B cell (primary cell): ENCODE measurements around the gene TM4SF20. TPM values are rescaled to one million over a fixed set of nuclear protein-coding genes. Genes with fewer than 3 reads are reported as not detected.

ENCODE experiments used
- ATAC-seq: fragments of 200-7000 bp; cut with Tn5 transposase; one replicate; pipeline ENCODE4 v1.10.0; 2021; ENCODE audit warnings: low read depth, mild to moderate bottlenecking, moderate number of reproducible peaks, moderate library complexity
- CTCF ChIA-PET: fragments of 350-600 bp; sonication (Branson Sonifier 250); formaldehyde crosslinking; loops from one replicate; lab custom pipeline; 2021; ENCODE audit warnings: antibody characterized with exemption, inconsistent platforms; lab: Charles Lee
- POLR2A ChIA-PET: fragments of 350-600 bp; sonication (Branson Sonifier 250); formaldehyde crosslinking; loops from one replicate; lab custom pipeline; 2021; ENCODE audit warnings: antibody characterized with exemption; lab: Charles Lee
- DNase-seq: peaks from one replicate; pipeline ENCODE4 v3.0.0; 2013
- H2AFZ ChIP-seq: 2 replicates; pipeline ENCODE4 v1.6.1; 2012; ENCODE audit warnings: mild to moderate bottlenecking, low read depth, low read length; ENCODE audit not compliant: insufficient read depth, poor library complexity, severe bottlenecking
- H3K27ac ChIP-seq, 2 donors: 1 replicate in 1 of 2; 2 replicates in 1 of 2; pipeline ENCODE4 v1.5.1; 2012 to 2013; ENCODE audit warnings: low read length in 2 of 2, mild to moderate bottlenecking in 2 of 2, moderate library complexity in 1 of 2
- H3K27me3 ChIP-seq, 4 experiments: fragments of 200-600 bp in 1 of 4; sonication (generic) in 1 of 4; replicated peaks in 1 of 4; 1 replicate in 2 of 4; 2 replicates in 2 of 4; pipeline versions ENCODE4 v1.6.1 to v1.7.0; 2013 to 2016; ENCODE audit warnings: low read length in 3 of 4, mild to moderate bottlenecking in 2 of 4, mixed read lengths in 1 of 4, moderate library complexity in 1 of 4; ENCODE audit not compliant: insufficient read depth in 4 of 4, control insufficient read depth in 3 of 4; ENCODE audit errors: control extremely low read depth in 1 of 4
- H3K36me3 ChIP-seq, 2 experiments: replicated peaks in 1 of 2; 1 replicate in 1 of 2; 2 replicates in 1 of 2; pipeline versions ENCODE4 v1.6.1 to v1.7.1; 2013; ENCODE audit warnings: low read length in 1 of 2; ENCODE audit not compliant: insufficient read depth in 2 of 2, control insufficient read depth in 1 of 2; ENCODE audit errors: control extremely low read depth in 1 of 2, extremely low read depth in 1 of 2
- H3K4me1 ChIP-seq, 2 donors: fragments of 200-600 bp in 1 of 2; sonication (generic) in 1 of 2; 1 replicate in 1 of 2; 2 replicates in 1 of 2; pipeline versions ENCODE4 v1.5.1 to v1.6.1; 2013 to 2017; ENCODE audit warnings: low read length in 2 of 2; ENCODE audit not compliant: control insufficient read depth in 2 of 2, insufficient read depth in 2 of 2
- H3K4me2 ChIP-seq: replicated peaks from 2 replicates; pipeline ENCODE3; 2012; ENCODE audit warnings: mild to moderate bottlenecking, low read depth, low read length; ENCODE audit not compliant: poor library complexity, severe bottlenecking
- H3K4me3 ChIP-seq, 5 experiments: fragments of 200-600 bp in 1 of 5; sonication (generic) in 1 of 5; 1 replicate in 3 of 5; 2 replicates in 2 of 5; pipeline versions ENCODE4 v1.5.1 to v1.7.0; 2011 to 2016; ENCODE audit warnings: low read length in 4 of 5, mild to moderate bottlenecking in 4 of 5, low read depth in 2 of 5, control low read depth in 1 of 5, moderate library complexity in 1 of 5; ENCODE audit not compliant: insufficient read depth in 1 of 5; ENCODE audit errors: control extremely low read depth in 1 of 5, extremely low read depth in 1 of 5
- H3K79me2 ChIP-seq: fragments of 200-600 bp; sonication (generic); one replicate; pipeline ENCODE4 v1.6.0; 2016; ENCODE audit warnings: low read length; ENCODE audit not compliant: control insufficient read depth, insufficient read depth
- H3K9ac ChIP-seq: fragments of 200-600 bp; sonication (generic); 2 replicates; pipeline ENCODE4 v1.6.1; 2017; ENCODE audit warnings: mild to moderate bottlenecking, low read length, moderate library complexity
- H3K9me3 ChIP-seq, 3 donors: one replicate each; pipeline versions ENCODE4 v1.6.1 to v1.7.1; 2013; ENCODE audit warnings: low read length in 2 of 3; ENCODE audit not compliant: control insufficient read depth in 2 of 3, insufficient read depth in 1 of 3; ENCODE audit errors: control extremely low read depth in 1 of 3
- H4K20me1 ChIP-seq: 2 replicates; pipeline ENCODE4 v1.6.0; 2012; ENCODE audit warnings: mild to moderate bottlenecking, low read length; ENCODE audit not compliant: insufficient read depth, control insufficient read depth, poor library complexity, severe bottlenecking
- H3K27ac Mint-ChIP-seq: one replicate; pipeline ENCODE4 v1.8.0; 2021; ENCODE audit warnings: mixed read lengths
- H3K27me3 Mint-ChIP-seq: one replicate; pipeline ENCODE4 v1.8.0; 2021; ENCODE audit warnings: mixed read lengths
- H3K4me1 Mint-ChIP-seq: one replicate; pipeline ENCODE4 v1.8.0; 2021; ENCODE audit warnings: mixed read lengths
- H3K4me3 Mint-ChIP-seq: one replicate; pipeline ENCODE4 v1.8.0; 2021; ENCODE audit warnings: mixed read lengths
- H3K9me3 Mint-ChIP-seq: one replicate; pipeline ENCODE4 v1.8.0; 2022; ENCODE audit warnings: mixed read lengths; ENCODE audit not compliant: insufficient read depth
- EZH2 ChIP-seq: IDR thresholded peaks from 2 replicates; pipeline ENCODE4 v1.6.1; 2012; ENCODE audit warnings: borderline replicate concordance, low read depth, mild to moderate bottlenecking, moderate library complexity, low read length; ENCODE audit not compliant: insufficient read depth, poor library complexity, severe bottlenecking
- WGBS: methylation state at CpG from one replicate; pipeline ENCODE4 v1.1.5; 2013; ENCODE audit warnings: missing lambda C conversion rate; ENCODE audit not compliant: insufficient coverage; 5-methylcytosine and 5-hydroxymethylcytosine counted together
- intact Hi-C: fragments of 100-400 bp; cut with micrococcal nuclease; formaldehyde crosslinking; loops from one replicate; pipeline ENCODE4 v1.10.0; 2022
- polyA plus RNA-seq: library from polyadenylated mRNA; depleted of rRNA; stranded (reverse); fragments of >200 nt; gene quantifications from 2 replicates; pipeline ENCODE4 v1.2.3, GENCODE V29; 2012
- total RNA-seq, 2 donors: library from RNA; stranded (reverse); fragments of 120-200 nt in 1 of 2; gene quantifications; 1 replicate in 1 of 2; 2 replicates in 1 of 2; pipeline versions ENCODE4 v1.2.3 to v1.2.4, GENCODE V29; 2013 to 2022
- TF ChIP-seq, protein P1 (sequence below): fragments of 200-600 bp; IDR thresholded peaks from one replicate; pipeline ENCODE4 v1.8.0; 2022; ENCODE audit warnings: antibody characterized with exemption, mild to moderate bottlenecking

The TM4SF20 gene
- total and polyA plus RNA-seq, 2 donors (not counting 1 experiment from before 2014, with no cell fraction given), result not detected

- ChIA-PET CTCF (interaction anchor here (1.2 kb wide), 1 partner anchor 81 kb away, joined by 3 read pairs; the partner anchor contains the start of gene AGFG1), POLR2A (no interaction called here)
- Histone ChIP-seq H3K36me3 (no peaks in the 10 kb centered on the region), H3K9ac (no peak overlapping the region), H4K20me1 (no peaks in the 10 kb centered on the region), H3K4me1 (peaks cover 27 to 38% of the 10 kb centered on the region in 2 donors), H3K27me3 (no peaks in the 10 kb centered on the region), H2AFZ (no peak overlapping the region), H3K79me2 (no peaks in the 10 kb centered on the region), H3K4me2 (no peak overlapping the region), H3K9me3 (no peaks in the 10 kb centered on the region), H3K4me3 (no peak overlapping the region), H3K27ac (no peak overlapping the region)
- ATAC-seq (no peak), DNase-seq (no peak)
- H3K27me3 Mint-ChIP-seq, result no peaks in the 10 kb centered on the region
- 94% methylated on average over 8 of the region's 17 CpGs for WGBS
- H3K9me3 Mint-ChIP-seq, result no peaks in the 10 kb centered on the region
- no peak overlapping the region for H3K4me3 Mint-ChIP-seq
- peaks cover 41% of the 10 kb centered on the region for H3K4me1 Mint-ChIP-seq
- H3K27ac Mint-ChIP-seq, result no peak overlapping the region
- TF ChIP-seq, protein P1, sequence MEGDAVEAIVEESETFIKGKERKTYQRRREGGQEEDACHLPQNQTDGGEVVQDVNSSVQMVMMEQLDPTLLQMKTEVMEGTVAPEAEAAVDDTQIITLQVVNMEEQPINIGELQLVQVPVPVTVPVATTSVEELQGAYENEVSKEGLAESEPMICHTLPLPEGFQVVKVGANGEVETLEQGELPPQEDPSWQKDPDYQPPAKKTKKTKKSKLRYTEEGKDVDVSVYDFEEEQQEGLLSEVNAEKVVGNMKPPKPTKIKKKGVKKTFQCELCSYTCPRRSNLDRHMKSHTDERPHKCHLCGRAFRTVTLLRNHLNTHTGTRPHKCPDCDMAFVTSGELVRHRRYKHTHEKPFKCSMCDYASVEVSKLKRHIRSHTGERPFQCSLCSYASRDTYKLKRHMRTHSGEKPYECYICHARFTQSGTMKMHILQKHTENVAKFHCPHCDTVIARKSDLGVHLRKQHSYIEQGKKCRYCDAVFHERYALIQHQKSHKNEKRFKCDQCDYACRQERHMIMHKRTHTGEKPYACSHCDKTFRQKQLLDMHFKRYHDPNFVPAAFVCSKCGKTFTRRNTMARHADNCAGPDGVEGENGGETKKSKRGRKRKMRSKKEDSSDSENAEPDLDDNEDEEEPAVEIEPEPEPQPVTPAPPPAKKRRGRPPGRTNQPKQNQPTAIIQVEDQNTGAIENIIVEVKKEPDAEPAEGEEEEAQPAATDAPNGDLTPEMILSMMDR, result no peak
- no peak for TF ChIP-seq EZH2
- intact Hi-C loops, result no loop called here
Measured at GRCh38 chr2:227390468-227391256, 11.6 kb upstream of the TM4SF20 start.

DNA sequence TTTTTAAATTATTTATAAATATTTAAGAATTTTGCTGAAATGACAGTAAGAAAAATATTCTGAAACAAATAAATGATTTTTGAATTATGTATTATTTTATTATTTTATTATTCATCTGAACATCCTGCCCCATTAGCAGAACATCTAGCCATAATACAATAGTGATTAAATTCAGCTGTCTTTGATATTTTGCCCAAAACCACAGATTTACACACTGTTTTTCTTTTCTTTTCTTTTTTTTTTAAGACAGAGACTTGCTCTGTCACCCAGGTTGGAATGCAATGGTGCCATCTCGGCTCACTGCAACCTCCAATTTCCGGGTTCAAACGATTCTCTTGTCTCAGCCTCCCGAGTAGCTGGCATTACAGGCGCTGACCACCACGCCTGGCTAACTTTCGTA lies 10.6 kb upstream of the TM4SF20 start:
- no peak for DNase-seq
- no peak overlapping the region for H3K4me3 ChIP-seq
- H3K9me3 ChIP-seq, result no peaks in the 10 kb centered on the region
- Mint-ChIP-seq H3K27me3 (no peaks in the 10 kb centered on the region), H3K4me1 (peaks cover 46% of the 10 kb centered on the region), H3K9me3 (no peaks in the 10 kb centered on the region), H3K27ac (no peak overlapping the region), H3K4me3 (no peak overlapping the region)
- H3K36me3 ChIP-seq, result no peaks in the 10 kb centered on the region
- peaks cover 37 to 47% of the 10 kb centered on the region in 2 donors for H3K4me1 ChIP-seq
- H4K20me1 ChIP-seq, result no peaks in the 10 kb centered on the region
- WGBS, result 100% methylated on average over 7 of the region's 7 CpGs
- no peak overlapping the region for H2AFZ ChIP-seq
- no peak for ATAC-seq
- no peak overlapping the region for H3K27ac ChIP-seq
- no peak overlapping the region for H3K4me2 ChIP-seq
- no peak overlapping the region for H3K9ac ChIP-seq
- intact Hi-C loops, result loop anchor here (10.0 kb wide), 1 partner anchor 65 kb away; the partner anchor contains the start of gene MFF
- POLR2A ChIA-PET, result no interaction called here
- H3K27me3 ChIP-seq, result no peaks in the 10 kb centered on the region
- CTCF ChIA-PET, result interaction anchor here (1.2 kb wide), 1 partner anchor 82 kb away, joined by 3 read pairs; the partner anchor contains the start of gene AGFG1
- no peaks in the 10 kb centered on the region for H3K79me2 ChIP-seq
- TF ChIP-seq EZH2, result no peak
- TF ChIP-seq, protein P1, result no peak
